ENCODE measurements around the gene IL22.
A peak's percentile ranks its signal among the peaks of the same experiment; 100 is the strongest.

Gene IL22

DNA sequence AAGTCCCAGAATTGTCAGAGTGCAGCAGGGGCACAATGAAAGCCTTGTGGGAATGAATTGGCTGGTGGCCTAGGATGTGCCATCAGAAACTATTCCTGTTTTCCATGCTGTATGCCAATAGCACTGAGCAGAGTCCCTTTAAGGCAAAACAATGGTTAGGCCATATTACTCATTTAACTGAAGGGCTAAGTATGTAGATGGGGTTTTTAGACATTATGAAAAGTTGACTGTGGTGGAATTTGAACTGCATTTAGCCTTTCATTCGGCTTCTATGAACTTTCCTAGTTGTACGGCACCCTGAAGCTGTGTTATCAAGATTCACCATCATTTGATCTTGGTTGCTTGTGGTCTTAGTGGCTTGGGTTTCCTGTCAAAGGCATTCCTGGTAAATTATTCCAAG, 52.5 kb downstream of the IL22 start:
- DNase-seq (ENCODE audit: low read depth in 2 of 2): peak in 1 of 2 donors; percentile 14
- no peak overlapping the region for H3K4me3 ChIP-seq (replicated peaks in 1 of 2; ENCODE audit: low read depth in 2 of 2, low read length in 2 of 2)
- TF ChIP-seq, protein P1, sequence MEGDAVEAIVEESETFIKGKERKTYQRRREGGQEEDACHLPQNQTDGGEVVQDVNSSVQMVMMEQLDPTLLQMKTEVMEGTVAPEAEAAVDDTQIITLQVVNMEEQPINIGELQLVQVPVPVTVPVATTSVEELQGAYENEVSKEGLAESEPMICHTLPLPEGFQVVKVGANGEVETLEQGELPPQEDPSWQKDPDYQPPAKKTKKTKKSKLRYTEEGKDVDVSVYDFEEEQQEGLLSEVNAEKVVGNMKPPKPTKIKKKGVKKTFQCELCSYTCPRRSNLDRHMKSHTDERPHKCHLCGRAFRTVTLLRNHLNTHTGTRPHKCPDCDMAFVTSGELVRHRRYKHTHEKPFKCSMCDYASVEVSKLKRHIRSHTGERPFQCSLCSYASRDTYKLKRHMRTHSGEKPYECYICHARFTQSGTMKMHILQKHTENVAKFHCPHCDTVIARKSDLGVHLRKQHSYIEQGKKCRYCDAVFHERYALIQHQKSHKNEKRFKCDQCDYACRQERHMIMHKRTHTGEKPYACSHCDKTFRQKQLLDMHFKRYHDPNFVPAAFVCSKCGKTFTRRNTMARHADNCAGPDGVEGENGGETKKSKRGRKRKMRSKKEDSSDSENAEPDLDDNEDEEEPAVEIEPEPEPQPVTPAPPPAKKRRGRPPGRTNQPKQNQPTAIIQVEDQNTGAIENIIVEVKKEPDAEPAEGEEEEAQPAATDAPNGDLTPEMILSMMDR (IDR thresholded peaks at IDR 0.05; ENCODE audit: low read depth, low read length): no peak

- TF ChIP-seq, protein P1 (IDR thresholded peaks at IDR 0.05; ENCODE audit: low read depth, low read length): no peak
- no peak overlapping the region for H3K4me3 ChIP-seq (replicated peaks in 1 of 2; ENCODE audit: low read depth in 2 of 2, low read length in 2 of 2)
- no peak for DNase-seq (ENCODE audit: low read depth in 2 of 2)
These were observed 54.3 kb downstream of the IL22 start for GRCh38 chr12:68199127-68199526.

- no peak overlapping the region for H3K4me3 ChIP-seq (replicated peaks in 1 of 2; ENCODE audit: low read depth in 2 of 2, low read length in 2 of 2)
- TF ChIP-seq, protein P1 (IDR thresholded peaks at IDR 0.05; ENCODE audit: low read depth, low read length): no peak
- DNase-seq (ENCODE audit: low read depth in 2 of 2): no peak
These were observed 54.8 kb downstream of the IL22 start for GRCh38 chr12:68198507-68199086.
